Muscle layer of colon (tissue), 2 donors: ENCODE results near the gene FRMD8.
A peak's percentile ranks its signal among the peaks of the same experiment; 100 is the strongest.

Experiments
- H3K27ac ChIP-seq: one replicate; pipeline ENCODE4 v1.7.0; 2013; ENCODE audit warnings: low read depth, mild to moderate bottlenecking, low read length, moderate library complexity
- H3K27me3 ChIP-seq, 2 donors: one replicate each; pipeline ENCODE4 v1.7.0; 2013; ENCODE audit warnings: low read length in 2 of 2, mild to moderate bottlenecking in 2 of 2; ENCODE audit not compliant: insufficient read depth in 2 of 2, control insufficient read depth in 1 of 2
- H3K36me3 ChIP-seq: one replicate; pipeline ENCODE4 v1.7.0; 2013; ENCODE audit warnings: mild to moderate bottlenecking, low read length; ENCODE audit not compliant: insufficient read depth
- H3K4me1 ChIP-seq: one replicate; pipeline ENCODE4 v1.7.0; 2013; ENCODE audit warnings: mild to moderate bottlenecking, low read length; ENCODE audit not compliant: insufficient read depth
- H3K4me3 ChIP-seq, 2 donors: one replicate each; pipeline ENCODE4 v1.7.0; 2013; ENCODE audit warnings: low read length in 2 of 2, low read depth in 1 of 2, mild to moderate bottlenecking in 1 of 2, moderate library complexity in 1 of 2
- H3K9ac ChIP-seq: one replicate; pipeline ENCODE4 v1.7.0; 2013; ENCODE audit warnings: low read length
- H3K9me3 ChIP-seq: one replicate; pipeline ENCODE4 v1.7.0; 2013; ENCODE audit warnings: mild to moderate bottlenecking, low read length
- donor health status: abdominal sarcoma.
- donor health status: Adenocarcinoma of cecum.

FRMD8 gene

GRCh38 chr11:65429724-65430405 lies 43.4 kb downstream of the FRMD8 start:
- Histone ChIP-seq H3K9ac (peak overlapping the region; percentile 18), H3K4me3 (peak overlapping the region; percentile 25 to 95), H3K9me3 (no peaks in the 10 kb centered on the region), H3K4me1 (peaks cover 81% of the 10 kb centered on the region), H3K27ac (peak overlapping the region; percentile 81), H3K36me3 (peaks cover 62% of the 10 kb centered on the region), H3K27me3 (no peaks in the 10 kb centered on the region)

DNA sequence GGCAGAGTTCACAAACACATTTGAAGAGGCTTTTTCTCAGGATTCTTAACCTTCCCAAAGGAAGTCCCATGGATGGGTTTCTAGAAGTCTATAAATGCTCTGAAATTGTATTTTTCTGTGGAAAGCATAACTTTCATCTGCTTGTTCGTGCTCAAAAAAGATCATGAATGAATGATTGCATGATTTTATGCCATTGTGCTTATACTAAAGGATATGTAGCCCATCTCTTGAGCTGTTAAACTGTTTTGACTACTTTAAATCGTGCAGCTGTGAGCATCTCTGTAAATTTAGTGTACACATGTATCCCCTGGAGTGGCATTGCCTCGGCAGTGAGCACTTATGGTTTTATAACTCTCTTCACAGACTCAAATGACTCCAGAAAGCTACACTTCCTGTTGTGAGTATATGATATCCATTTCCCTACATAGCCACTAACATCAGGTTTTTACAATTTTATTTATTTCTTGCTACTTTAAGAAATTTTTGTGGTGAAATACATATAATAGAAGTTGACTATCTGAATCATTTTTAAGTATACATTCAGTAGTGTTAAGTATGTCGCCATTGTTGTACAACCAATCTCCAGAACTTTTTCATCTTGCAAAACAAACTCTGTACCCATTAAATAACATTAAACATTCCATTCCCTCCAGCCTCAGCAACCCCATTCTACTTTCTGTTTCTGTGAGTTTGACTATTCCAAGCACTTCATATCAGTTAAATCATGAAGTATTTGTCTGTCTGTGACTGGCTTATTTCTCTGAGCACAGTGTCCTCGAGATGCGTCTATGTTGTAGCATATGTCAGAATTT lies 44.2 kb downstream of the FRMD8 start:
- Histone ChIP-seq H3K4me1 (peaks cover 88% of the 10 kb centered on the region), H3K27me3 (no peaks in the 10 kb centered on the region), H3K27ac (peak overlapping the region; percentile 81), H3K9me3 (no peaks in the 10 kb centered on the region), H3K36me3 (peaks cover 62% of the 10 kb centered on the region), H3K9ac (peak overlapping the region; percentile 18), H3K4me3 (peak overlapping the region; percentile 25 to 95)

DNA sequence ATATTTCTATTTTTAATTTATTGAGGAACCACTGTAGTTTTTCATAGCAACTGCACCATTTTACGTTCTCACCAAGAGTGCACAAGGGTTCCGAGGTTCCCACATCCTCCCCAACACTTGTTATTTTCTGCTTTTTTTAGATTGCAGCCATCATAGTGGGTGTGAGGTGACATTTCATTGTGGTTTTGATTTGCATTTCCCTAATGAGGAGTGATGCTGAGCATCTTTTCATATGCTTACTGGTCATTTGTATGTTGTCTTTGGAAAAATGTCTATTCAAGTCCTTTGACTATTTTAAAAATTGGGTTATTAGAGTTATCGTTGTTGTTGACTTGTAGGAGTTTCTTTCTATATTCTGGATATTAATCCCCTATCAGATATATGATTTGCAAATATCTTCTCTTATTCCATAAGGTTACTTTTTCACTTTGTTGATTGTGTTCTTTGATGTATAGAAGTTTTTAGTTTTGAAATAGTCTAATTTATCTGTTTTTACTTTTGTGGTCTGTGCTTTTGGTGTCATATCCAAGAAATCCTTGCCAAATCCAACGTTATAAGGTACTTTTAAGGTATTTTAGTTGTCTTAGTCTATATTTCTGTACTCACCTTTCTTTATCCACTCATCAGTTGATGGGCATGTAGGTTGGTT lies 45.1 kb downstream of the FRMD8 start:
- Histone ChIP-seq H3K27ac (peak overlapping the region; percentile 61), H3K27me3 (no peaks in the 10 kb centered on the region), H3K4me3 (no peak overlapping the region), H3K9me3 (no peaks in the 10 kb centered on the region), H3K4me1 (peaks cover 95% of the 10 kb centered on the region), H3K36me3 (peaks cover 62% of the 10 kb centered on the region), H3K9ac (peak overlapping the region; percentile 12)

DNA sequence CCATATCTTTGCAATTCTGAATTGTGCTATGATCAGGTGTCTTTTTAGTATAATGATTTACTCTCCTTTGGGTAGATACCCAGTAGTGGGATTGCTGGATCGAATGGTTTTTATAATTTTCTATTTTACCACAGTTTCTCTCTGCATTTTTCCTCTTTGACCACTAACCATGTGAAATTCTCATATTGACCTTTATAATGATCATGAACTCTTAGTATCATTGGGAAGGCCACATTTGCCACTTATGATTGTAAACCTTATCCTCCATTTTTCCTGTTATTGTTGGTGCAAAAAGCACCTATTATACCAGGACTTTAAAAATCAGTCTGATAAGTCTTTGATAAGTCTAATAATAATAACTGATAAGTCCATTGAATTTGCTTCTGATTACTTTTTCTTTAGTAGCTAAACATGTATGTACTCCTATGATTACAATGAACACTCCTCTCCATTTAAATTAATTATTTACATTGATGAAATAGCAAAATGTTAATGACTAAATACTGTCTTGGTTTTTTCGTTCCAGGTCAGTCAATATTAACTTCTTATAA lies 45.7 kb downstream of the FRMD8 start:
- Histone ChIP-seq H3K27ac (peak overlapping the region; percentile 61), H3K4me1 (peaks cover 93% of the 10 kb centered on the region), H3K36me3 (peaks cover 59% of the 10 kb centered on the region), H3K4me3 (no peak overlapping the region), H3K9ac (no peak overlapping the region), H3K9me3 (no peaks in the 10 kb centered on the region), H3K27me3 (no peaks in the 10 kb centered on the region)

- H3K4me3 ChIP-seq, result no peak overlapping the region
- peaks cover 61% of the 10 kb centered on the region for H3K36me3 ChIP-seq
- H3K27ac ChIP-seq, result no peak overlapping the region
- no peaks in the 10 kb centered on the region for H3K27me3 ChIP-seq
- peaks cover 93% of the 10 kb centered on the region for H3K4me1 ChIP-seq
- no peaks in the 10 kb centered on the region for H3K9me3 ChIP-seq
- H3K9ac ChIP-seq, result no peak overlapping the region
These were observed 46.5 kb downstream of the FRMD8 start for GRCh38 chr11:65432686-65433582.

GRCh38 chr11:65433657-65434056 lies 47.2 kb downstream of the FRMD8 start:
- no peak overlapping the region for H3K9ac ChIP-seq
- peaks cover 90% of the 10 kb centered on the region for H3K4me1 ChIP-seq
- H3K36me3 ChIP-seq, result peaks cover 64% of the 10 kb centered on the region

DNA sequence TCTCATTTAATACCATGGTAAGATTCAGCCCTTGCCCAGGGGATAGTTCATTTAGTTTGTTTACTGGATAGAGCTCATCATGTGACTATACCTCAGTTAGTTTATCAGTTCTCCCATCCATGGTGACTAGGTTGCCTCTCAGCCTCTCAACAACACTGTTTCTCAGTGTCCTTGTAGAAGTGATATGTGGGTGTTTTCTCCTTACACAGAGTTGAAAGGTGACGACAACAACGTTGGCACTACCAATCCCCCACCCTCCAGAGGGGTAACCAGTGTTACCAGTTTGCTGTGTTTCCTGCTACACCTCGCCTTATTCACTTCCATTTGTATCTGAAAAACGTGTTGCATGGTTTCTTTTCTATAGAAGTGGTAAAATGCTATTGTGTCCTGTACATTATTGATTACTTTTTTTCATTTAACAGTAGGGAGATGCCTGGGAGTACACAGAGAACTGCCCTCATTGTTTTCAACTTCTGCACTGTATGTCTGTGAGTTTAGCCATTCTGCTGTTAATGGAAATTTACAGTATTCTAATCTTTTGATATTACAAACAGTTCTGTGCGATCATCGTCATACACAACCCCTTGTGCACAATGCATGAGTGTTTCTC lies 47.7 kb downstream of the FRMD8 start:
- H3K27me3 ChIP-seq, result no peaks in the 10 kb centered on the region
- H3K27ac ChIP-seq, result no peak overlapping the region
- peaks cover 69% of the 10 kb centered on the region for H3K36me3 ChIP-seq
- H3K4me3 ChIP-seq, result no peak overlapping the region
- no peaks in the 10 kb centered on the region for H3K9me3 ChIP-seq
- H3K9ac ChIP-seq, result no peak overlapping the region
- peaks cover 86% of the 10 kb centered on the region for H3K4me1 ChIP-seq

More at GRCh38 chr11:65433657-65434056, 47.2 kb downstream of the FRMD8 start:
- no peaks in the 10 kb centered on the region for H3K27me3 ChIP-seq
- no peak overlapping the region for H3K27ac ChIP-seq
- H3K4me3 ChIP-seq, result no peak overlapping the region
- no peaks in the 10 kb centered on the region for H3K9me3 ChIP-seq

GRCh38 chr11:65434667-65435410 lies 48.4 kb downstream of the FRMD8 start:
- Histone ChIP-seq H3K27ac (no peak overlapping the region), H3K4me1 (peaks cover 85% of the 10 kb centered on the region), H3K9me3 (no peaks in the 10 kb centered on the region), H3K36me3 (peaks cover 71% of the 10 kb centered on the region), H3K27me3 (no peaks in the 10 kb centered on the region), H3K4me3 (no peak overlapping the region), H3K9ac (no peak overlapping the region)

DNA sequence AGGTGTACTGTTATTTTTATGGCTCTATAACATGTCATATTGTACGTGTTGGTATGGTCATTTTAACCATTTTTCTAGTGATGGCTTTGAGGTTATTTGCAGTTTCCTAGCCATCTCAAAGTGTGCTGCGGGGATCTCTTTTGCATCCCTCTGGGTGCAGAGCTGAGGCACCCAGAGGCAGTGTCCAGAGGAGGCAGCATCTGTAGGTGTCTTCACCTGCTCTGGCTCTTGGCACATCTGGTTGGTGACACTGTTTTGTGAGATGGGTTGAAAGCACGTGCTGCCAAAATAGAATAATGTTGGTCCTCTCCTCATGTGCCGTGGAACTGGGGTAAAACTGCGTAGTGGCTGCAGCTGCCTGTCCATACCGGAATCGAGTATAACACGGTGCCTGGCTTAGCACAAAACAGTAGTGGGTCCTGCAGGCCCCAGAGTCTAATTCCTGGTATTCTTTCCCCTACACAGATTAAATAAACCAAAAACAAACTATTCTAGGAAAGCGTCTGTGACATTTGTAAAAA lies 49.0 kb downstream of the FRMD8 start:
- Histone ChIP-seq H3K9ac (no peak overlapping the region), H3K4me3 (no peak overlapping the region), H3K27me3 (no peaks in the 10 kb centered on the region), H3K9me3 (no peaks in the 10 kb centered on the region), H3K36me3 (peaks cover 70% of the 10 kb centered on the region), H3K27ac (no peak overlapping the region), H3K4me1 (peaks cover 86% of the 10 kb centered on the region)

GRCh38 chr11:65435981-65436411 lies 49.6 kb downstream of the FRMD8 start:
- peaks cover 68% of the 10 kb centered on the region for H3K36me3 ChIP-seq
- H3K9ac ChIP-seq, result no peak overlapping the region
- H3K27me3 ChIP-seq, result no peaks in the 10 kb centered on the region
- H3K9me3 ChIP-seq, result no peaks in the 10 kb centered on the region
- H3K27ac ChIP-seq, result no peak overlapping the region
- peaks cover 84% of the 10 kb centered on the region for H3K4me1 ChIP-seq
- H3K4me3 ChIP-seq, result no peak overlapping the region
